Common myeloid progenitor, CD34-positive (primary cell): ENCODE measurements around the gene CTSD.

Experiments used
- CTCF ChIA-PET: fragments of 350-600 bp; sonication (Branson Sonifier 250); formaldehyde crosslinking; loops from one replicate; lab custom pipeline; 2021; ENCODE audit warnings: antibody characterized with exemption; lab: Charles Lee
- POLR2A ChIA-PET: fragments of 350-600 bp; sonication (Branson Sonifier 250); formaldehyde crosslinking; loops from one replicate; lab custom pipeline; 2021; ENCODE audit warnings: antibody characterized with exemption; lab: Charles Lee
- DNase-seq, 3 donors: peaks; one replicate each; pipeline versions ENCODE4 v3.0.0 to v3.0.0-alpha.2; 2013
- H3K27ac ChIP-seq, 2 experiments: 1 replicate in 1 of 2; 2 replicates in 1 of 2; pipeline ENCODE4 v1.7.0; 2013; ENCODE audit warnings: inconsistent platforms in 2 of 2, low read length in 2 of 2, mild to moderate bottlenecking in 2 of 2, low read depth in 1 of 2, moderate library complexity in 1 of 2; ENCODE audit not compliant: severe bottlenecking in 2 of 2, insufficient read depth in 1 of 2, poor library complexity in 1 of 2
- H3K27me3 ChIP-seq, 5 experiments: replicated peaks in 2 of 5; 1 replicate in 3 of 5; 2 replicates in 2 of 5; pipeline versions ENCODE4 v1.6.1 to v1.7.0; 2013; ENCODE audit warnings: low read length in 4 of 5, mild to moderate bottlenecking in 2 of 5, moderate library complexity in 2 of 5, inconsistent platforms in 1 of 5; ENCODE audit not compliant: insufficient read depth in 5 of 5, control insufficient read depth in 4 of 5
- H3K36me3 ChIP-seq, 4 experiments: 1 replicate in 2 of 4; 2 replicates in 2 of 4; pipeline versions ENCODE4 v1.6.1 to v1.7.0; 2013; ENCODE audit warnings: low read length in 3 of 4, control low read depth in 1 of 4, mild to moderate bottlenecking in 1 of 4; ENCODE audit not compliant: control insufficient read depth in 4 of 4, insufficient read depth in 4 of 4
- H3K4me1 ChIP-seq, 4 experiments: 1 replicate in 3 of 4; 2 replicates in 1 of 4; pipeline versions ENCODE4 v1.6.1 to v1.7.1; 2013; ENCODE audit warnings: low read length in 3 of 4, mild to moderate bottlenecking in 3 of 4, control low read depth in 1 of 4, inconsistent platforms in 1 of 4, moderate library complexity in 1 of 4; ENCODE audit not compliant: control insufficient read depth in 4 of 4, insufficient read depth in 4 of 4; ENCODE audit errors: control extremely low read depth in 1 of 4
- H3K4me3 ChIP-seq, 7 experiments: 1 replicate in 4 of 7; 2 replicates in 3 of 7; pipeline versions ENCODE4 v1.5.1 to v1.7.0; 2013; ENCODE audit warnings: mild to moderate bottlenecking in 7 of 7, low read length in 6 of 7, moderate library complexity in 6 of 7, inconsistent platforms in 2 of 7, low read depth in 2 of 7, control low read depth in 1 of 7; ENCODE audit not compliant: insufficient read depth in 4 of 7, control insufficient read depth in 1 of 7; ENCODE audit errors: extremely low read depth in 1 of 7
- H3K9me3 ChIP-seq, 5 experiments: 1 replicate in 4 of 5; 2 replicates in 1 of 5; pipeline versions ENCODE4 v1.6.1 to v1.7.1; 2013; ENCODE audit warnings: low read length in 4 of 5, mild to moderate bottlenecking in 2 of 5, inconsistent platforms in 1 of 5, low read depth in 1 of 5, moderate library complexity in 1 of 5; ENCODE audit not compliant: control insufficient read depth in 4 of 5, insufficient read depth in 2 of 5; ENCODE audit errors: control extremely low read depth in 1 of 5
- WGBS: methylation state at CpG from one replicate; pipeline ENCODE4 v1.1.5; 2013; ENCODE audit not compliant: insufficient coverage; 5-methylcytosine and 5-hydroxymethylcytosine counted together

Gene CTSD

DNA sequence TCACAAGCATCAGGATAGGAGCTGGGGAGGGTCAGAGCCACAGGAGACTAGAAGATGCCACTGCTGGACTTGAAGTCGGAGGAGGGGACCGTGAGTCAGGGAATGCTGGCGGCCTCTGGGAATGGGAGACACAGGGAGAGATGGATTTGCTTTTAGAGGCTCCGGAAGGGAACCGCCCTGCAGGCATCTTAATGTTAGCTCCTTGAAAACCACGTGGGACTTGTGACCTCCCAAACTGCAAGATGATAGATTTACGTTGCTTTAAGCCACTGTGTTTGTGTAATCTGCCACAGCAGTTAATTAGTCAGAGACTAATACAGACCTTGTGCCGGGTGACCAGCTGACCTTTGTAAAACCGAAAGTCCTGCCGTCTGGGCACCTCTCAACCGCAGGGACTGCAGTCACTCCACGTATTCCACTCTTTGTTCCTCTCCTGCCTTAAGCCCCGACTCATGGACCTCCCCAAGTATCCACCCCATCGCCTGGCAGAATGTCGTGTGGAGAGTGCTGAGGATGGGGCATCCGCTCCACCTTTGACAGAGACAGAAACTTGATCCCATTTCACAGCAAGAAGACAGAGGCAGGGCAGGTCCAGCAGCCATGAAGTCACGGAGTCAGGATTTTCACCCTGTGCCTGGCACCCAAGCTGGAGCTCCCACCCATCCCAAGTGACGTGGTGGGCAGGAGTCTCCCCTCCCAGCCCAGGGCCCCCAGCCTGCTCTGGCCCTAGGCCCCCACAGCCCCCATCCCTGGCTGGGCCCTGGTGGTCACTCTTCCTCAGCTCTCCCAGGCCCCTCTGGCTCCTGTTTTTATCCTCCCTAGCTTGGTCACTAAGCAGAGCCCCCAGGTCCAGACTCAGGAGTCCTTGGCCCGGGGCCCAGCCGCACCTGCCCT lies 19.4 kb upstream of the CTSD start:
- CTCF ChIA-PET = interaction anchor here (1.0 to 2.5 kb wide), 2 partner anchors 73 to 89 kb away, joined by 4 to 7 read pairs; no protein-coding TSS in a partner anchor
- H3K4me3 ChIP-seq = no peak overlapping the region
- H3K4me1 ChIP-seq = peaks cover 0 to 66% (median 15%) of the 10 kb centered on the region in 4 experiments
- 95% methylated on average over 19 of the region's 20 CpGs for WGBS
- H3K27me3 ChIP-seq = no peaks in the 10 kb centered on the region
- no peaks in the 10 kb centered on the region for H3K9me3 ChIP-seq
- H3K36me3 ChIP-seq = no peaks in the 10 kb centered on the region
- H3K27ac ChIP-seq = no peak overlapping the region
- no peak for DNase-seq
- POLR2A ChIA-PET = no interaction called here

DNA sequence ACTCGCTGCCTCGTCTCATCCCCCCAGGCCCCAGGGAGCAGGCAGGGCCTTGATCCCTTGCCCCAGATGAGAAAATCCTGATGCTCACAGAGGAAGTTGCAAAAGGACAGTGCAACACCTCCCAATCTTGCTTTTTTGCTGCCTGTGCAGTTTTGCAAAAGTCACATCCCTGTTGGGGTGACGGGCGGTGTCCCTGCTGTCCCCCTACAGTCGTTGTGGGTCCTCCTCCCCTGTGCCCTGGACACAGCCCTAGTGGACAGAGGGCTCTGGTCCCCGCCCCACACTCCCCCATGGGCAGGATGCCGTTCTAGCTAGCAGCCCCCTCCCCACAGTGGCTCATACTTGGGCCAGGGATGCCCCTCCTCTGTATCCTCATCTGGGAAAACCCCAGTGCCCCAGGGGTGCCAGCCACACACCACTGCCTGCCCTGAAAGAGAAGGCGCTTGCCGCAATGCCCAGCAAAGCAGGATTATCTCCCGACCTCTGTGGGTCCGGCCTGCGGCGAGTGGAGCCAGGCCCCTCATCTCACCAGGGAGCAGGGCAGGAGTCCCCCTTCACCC lies 18.4 kb upstream of the CTSD start:
- no peak for DNase-seq
- Histone ChIP-seq H3K27ac (no peak overlapping the region), H3K4me3 (no peak overlapping the region), H3K9me3 (no peaks in the 10 kb centered on the region), H3K36me3 (no peaks in the 10 kb centered on the region), H3K27me3 (no peaks in the 10 kb centered on the region), H3K4me1 (peaks cover 0 to 75% (median 19%) of the 10 kb centered on the region in 4 experiments)
- 94% methylated on average over 10 of the region's 13 CpGs for WGBS
- ChIA-PET CTCF (no interaction called here), POLR2A (no interaction called here)

DNA sequence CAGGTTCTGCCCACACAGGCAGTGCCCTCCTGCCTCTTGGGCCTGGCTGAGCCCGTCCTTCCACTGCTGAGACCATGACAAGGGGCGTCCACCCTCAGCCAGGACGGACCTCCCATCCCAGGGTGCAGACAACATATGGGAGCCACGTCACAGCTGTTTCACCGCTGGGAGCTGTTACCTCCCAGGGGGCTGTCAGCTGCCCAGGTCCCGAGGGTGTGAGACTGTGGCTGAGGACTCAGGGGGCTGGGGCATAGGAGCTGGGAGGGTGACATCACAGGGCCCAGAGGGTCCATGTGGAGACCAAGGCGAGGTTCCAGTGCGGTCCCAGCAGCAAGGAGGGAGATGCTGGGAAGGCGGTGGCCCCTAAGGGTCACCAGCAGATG lies 17.9 kb upstream of the CTSD start:
- ChIA-PET CTCF (no interaction called here), POLR2A (interaction anchor here (1.0 kb wide), 1 partner anchor 24 kb away, joined by 3 read pairs; no protein-coding TSS in a partner anchor)
- no peak overlapping the region for H3K4me3 ChIP-seq
- H3K27ac ChIP-seq = no peak overlapping the region
- no peaks in the 10 kb centered on the region for H3K9me3 ChIP-seq
- no peak for DNase-seq
- no peaks in the 10 kb centered on the region for H3K36me3 ChIP-seq
- H3K4me1 ChIP-seq = peaks cover 0 to 74% (median 19%) of the 10 kb centered on the region in 4 experiments
- no peaks in the 10 kb centered on the region for H3K27me3 ChIP-seq
- 86% methylated on average over 9 of the region's 9 CpGs for WGBS

DNA sequence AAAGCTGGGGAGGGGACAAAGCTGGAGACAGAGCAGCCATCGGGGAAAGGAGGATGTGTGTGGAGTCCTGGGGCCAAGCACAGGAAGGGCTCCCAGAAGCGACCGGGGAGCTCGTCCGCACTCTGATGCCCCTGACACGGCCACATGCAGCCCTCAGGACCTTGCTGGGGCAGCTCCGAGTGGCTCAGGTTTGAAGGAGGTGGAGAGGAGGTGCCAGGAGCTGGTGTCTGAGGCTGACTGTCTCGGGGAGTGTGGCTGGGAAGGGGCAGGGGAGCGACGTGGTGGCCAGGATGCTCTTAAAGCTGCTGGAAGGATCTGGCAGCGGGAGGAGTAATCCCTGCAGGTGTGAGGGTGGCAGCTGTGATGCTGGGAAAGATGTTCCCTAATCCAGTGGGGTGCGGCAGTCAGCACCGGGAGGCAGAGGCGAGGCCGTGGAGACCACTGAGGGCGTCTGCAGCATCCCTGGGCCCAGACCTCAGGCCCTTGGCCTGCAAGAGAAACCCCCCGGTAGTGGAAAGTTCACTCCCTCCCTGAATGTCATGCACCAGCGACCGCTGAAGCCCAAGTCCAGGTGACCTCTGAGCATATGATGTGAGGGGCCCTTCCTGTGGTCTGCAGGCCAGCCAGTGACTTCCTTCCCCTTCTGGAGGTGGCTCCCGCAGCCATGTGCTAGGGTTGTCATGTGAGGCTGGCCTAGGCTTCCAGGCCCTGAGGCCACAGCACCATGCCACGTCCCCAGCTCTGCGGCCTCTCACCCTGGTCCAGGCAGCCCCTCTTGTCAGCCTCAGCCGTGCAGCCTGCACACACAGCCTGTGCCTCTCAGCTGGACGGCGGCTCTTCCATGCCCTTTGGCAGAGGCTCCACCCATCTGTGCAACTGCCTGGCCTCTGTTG lies 17.2 kb upstream of the CTSD start:
- Histone ChIP-seq H3K36me3 (no peaks in the 10 kb centered on the region), H3K4me1 (peaks cover 0 to 68% (median 19%) of the 10 kb centered on the region in 4 experiments), H3K9me3 (peaks cover 0 to 4% (median 2%) of the 10 kb centered on the region in 5 experiments), H3K4me3 (peak overlapping the region in 1 of 7 experiments; percentile 9), H3K27ac (no peak overlapping the region), H3K27me3 (no peaks in the 10 kb centered on the region)
- DNase-seq = peak in 2 of 3 donors; percentile 66 to 73
- 58% methylated on average over 25 of the region's 25 CpGs for WGBS
- ChIA-PET CTCF (interaction anchor here (1.1 kb wide), 1 partner anchor 51 kb away, joined by 3 read pairs; no protein-coding TSS in a partner anchor), POLR2A (interaction anchor here (1.0 kb wide), 1 partner anchor 23 kb away, joined by 3 read pairs; no protein-coding TSS in a partner anchor)

DNA sequence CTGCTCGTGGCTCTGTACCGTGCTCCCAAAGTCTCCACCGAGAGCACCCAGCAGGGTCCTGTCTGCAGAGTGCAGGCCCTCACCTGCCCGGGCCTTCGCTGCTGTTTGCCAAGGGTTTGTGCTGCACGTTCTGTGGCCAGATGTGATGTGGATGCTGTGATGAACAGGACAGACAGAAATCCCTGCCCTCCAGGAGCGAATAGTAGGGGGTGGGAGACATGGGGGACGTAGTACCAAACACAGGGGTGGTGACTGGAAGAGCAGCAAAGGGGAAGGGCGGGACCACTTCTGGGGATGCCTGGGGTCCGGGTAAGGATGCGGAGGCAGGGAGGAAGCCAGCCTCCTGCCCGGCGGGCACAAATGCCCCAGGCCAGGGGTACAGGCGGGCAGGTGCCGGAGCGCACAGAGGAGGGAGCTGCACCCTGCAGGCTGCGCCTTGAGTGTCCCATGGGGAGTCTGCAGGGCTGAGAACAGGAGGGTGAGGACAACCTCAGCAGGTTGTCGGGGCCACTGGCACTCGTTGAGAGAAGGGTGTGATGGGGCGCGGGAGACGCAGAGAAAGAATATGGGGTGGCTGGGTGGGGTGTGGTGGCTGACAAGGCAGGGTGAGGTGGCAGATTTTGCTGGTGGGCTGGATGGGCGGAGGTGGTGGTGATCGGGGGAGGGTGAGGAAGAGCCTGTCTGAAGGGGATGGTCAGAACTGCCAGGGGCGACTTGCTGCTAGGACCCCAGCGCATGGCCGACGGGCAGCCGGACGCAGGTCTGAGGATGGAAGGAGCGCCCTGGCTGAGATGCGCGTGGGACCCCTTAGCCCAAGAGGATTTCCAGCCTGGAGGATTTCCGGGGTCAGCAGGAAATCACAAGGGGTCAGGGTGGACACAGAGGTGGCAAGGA lies 16.3 kb upstream of the CTSD start:
- DNase-seq = no peak
- ChIA-PET CTCF (interaction anchor here (1.1 kb wide), 1 partner anchor 51 kb away, joined by 3 read pairs; no protein-coding TSS in a partner anchor), POLR2A (no interaction called here)
- H3K27me3 ChIP-seq = no peaks in the 10 kb centered on the region
- H3K27ac ChIP-seq = no peak overlapping the region
- peaks cover 0 to 62% (median 19%) of the 10 kb centered on the region in 4 experiments for H3K4me1 ChIP-seq
- 96% methylated on average over 29 of the region's 34 CpGs for WGBS
- H3K36me3 ChIP-seq = no peaks in the 10 kb centered on the region
- H3K4me3 ChIP-seq = no peak overlapping the region
- H3K9me3 ChIP-seq = peaks cover 0 to 4% (median 2%) of the 10 kb centered on the region in 5 experiments
